ENCODE measurements around the gene OAS3.
"Not testable (repeated sequence)": the region's sequence is repeated elsewhere in the genome, so short reads cannot be mapped to it uniquely, and the experiment has no call there.

The OAS3 gene

GRCh38 chr12:112957125-112957524 is 18.9 kb downstream of the OAS3 start:
- not testable (repeated sequence) for DNase-seq (ENCODE audit: low read depth)

GRCh38 chr12:112961074-112961473 is 22.8 kb downstream of the OAS3 start:
- no peak for DNase-seq (ENCODE audit: low read depth)

- no peak for DNase-seq (ENCODE audit: low read depth)
Observed at GRCh38 chr12:112961536-112961935, 23.3 kb downstream of the OAS3 start.

DNA sequence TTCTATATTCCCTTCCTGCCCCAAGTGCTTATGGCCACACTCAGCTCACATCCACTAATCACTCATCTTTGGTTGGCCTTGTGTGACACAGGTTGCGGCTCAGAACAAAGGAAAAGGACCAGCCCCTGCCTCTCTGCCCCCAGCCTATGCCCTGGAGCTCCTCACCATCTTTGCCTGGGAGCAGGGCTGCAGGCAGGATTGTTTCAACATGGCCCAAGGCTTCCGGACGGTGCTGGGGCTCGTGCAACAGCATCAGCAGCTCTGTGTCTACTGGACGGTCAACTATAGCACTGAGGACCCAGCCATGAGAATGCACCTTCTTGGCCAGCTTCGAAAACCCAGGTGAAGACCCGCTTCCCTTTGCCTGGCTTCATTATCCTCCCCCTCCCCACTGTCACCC is 24.3 kb downstream of the OAS3 start:
- DNase-seq (ENCODE audit: low read depth): no peak

DNA sequence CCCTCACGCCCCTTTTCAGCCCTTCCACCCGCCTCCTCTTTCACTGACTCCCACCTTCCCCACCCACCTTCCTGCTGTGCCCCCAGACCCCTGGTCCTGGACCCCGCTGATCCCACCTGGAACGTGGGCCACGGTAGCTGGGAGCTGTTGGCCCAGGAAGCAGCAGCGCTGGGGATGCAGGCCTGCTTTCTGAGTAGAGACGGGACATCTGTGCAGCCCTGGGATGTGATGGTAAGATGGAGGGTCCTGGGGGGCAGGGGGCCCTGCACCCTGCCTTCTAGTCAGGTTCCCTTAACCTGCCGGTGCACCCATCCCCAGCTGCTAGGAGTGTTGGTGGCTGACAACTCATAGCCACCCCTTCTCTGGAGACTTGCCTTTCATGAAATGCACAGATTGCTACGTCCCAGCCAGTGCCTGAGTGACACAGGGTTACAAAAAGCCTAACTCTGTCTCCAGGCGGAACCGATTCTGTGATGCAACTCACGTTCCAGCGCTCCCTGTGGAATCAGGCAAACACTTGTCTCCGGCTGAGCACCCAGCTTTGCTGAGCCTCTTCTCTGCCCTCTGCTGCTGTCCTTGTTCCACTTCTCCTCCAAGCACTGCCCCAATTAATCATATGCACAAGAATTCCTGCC is 25.1 kb downstream of the OAS3 start:
- no peak for DNase-seq (ENCODE audit: low read depth)

GRCh38 chr12:112964067-112964670 is 25.9 kb downstream of the OAS3 start:
- no peak for DNase-seq (ENCODE audit: low read depth)

- DNase-seq (ENCODE audit: low read depth): no peak
Observed at GRCh38 chr12:112964915-112965314, 26.6 kb downstream of the OAS3 start.

DNA sequence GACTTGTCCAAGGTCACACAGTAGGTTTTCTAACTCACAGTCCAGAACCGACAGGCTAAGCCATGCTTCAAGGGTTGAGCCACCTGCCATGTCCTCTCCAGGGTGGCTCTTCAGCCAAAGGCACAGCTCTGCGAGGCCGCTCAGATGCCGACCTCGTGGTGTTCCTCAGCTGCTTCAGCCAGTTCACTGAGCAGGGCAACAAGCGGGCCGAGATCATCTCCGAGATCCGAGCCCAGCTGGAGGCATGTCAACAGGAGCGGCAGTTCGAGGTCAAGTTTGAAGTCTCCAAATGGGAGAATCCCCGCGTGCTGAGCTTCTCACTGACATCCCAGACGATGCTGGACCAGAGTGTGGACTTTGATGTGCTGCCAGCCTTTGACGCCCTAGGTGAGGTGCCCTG is 27.4 kb downstream of the OAS3 start:
- DNase-seq (ENCODE audit: low read depth): no peak

DNA sequence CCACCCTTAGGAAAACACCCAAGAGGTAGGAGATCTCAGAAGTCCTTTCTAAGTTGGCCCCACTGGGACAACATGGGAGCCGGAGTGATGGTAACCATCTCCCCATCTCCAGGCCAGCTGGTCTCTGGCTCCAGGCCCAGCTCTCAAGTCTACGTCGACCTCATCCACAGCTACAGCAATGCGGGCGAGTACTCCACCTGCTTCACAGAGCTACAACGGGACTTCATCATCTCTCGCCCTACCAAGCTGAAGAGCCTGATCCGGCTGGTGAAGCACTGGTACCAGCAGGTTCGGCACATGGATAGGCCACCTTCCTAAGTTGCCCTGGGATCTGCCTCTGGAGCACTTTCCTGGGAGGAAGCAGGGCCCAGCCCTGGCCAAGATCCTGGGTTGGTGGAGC is 29.0 kb downstream of the OAS3 start:
- DNase-seq (ENCODE audit: low read depth): no peak

GRCh38 chr12:112967858-112968257 is 29.6 kb downstream of the OAS3 start:
- DNase-seq (ENCODE audit: low read depth): no peak

- no peak for DNase-seq (ENCODE audit: low read depth)
Observed at GRCh38 chr12:112969547-112970306, 31.5 kb downstream of the OAS3 start.

DNA sequence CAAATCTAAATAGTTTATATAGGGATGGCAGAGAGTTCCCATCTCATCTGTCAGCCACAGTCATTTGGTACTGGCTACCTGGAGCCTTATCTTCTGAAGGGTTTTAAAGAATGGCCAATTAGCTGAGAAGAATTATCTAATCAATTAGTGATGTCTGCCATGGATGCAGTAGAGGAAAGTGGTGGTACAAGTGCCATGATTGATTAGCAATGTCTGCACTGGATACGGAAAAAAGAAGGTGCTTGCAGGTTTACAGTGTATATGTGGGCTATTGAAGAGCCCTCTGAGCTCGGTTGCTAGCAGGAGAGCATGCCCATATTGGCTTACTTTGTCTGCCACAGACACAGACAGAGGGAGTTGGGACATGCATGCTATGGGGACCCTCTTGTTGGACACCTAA is 32.1 kb downstream of the OAS3 start:
- no peak for DNase-seq (ENCODE audit: low read depth)

DNA sequence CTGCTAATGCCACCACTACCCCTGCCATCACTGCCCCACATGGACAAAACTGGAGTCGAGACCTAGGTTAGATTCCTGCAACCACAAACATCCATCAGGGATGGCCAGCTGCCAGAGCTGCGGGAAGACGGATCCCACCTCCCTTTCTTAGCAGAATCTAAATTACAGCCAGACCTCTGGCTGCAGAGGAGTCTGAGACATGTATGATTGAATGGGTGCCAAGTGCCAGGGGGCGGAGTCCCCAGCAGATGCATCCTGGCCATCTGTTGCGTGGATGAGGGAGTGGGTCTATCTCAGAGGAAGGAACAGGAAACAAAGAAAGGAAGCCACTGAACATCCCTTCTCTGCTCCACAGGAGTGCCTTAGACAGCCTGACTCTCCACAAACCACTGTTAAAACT is 33.0 kb downstream of the OAS3 start:
- no peak for DNase-seq (ENCODE audit: low read depth)

DNA sequence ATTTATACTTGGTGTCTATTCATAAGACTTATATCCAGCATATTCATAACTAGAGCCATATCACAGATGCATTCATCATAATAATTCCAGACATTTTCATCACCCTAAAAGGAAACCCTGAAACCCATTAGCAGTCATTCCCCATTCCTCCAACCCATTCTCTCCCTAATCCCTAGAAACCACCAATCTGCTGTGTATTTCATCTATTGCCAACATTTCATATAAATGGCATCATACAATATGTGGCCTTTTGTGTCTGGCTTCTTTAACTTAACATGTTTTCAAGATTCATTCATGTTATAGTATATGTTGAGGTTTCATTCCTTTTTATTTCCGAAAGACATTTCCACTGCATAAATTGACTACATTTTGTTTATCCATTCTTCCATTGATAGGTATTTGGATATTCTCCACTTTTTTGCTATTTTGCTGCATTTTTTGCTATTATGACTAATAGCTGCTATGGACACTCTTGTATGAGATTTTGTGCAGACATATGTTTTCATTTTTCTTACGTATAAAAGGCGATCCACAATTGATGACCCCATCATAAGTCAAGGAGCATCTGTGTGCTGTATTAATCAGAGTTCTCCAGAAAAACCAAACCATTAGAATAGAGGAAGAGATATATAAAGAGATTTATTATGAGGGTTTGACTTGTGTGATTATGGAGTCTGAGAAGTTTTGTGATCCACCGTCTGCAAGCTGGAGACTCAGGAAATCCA is 34.9 kb downstream of the OAS3 start:
- no peak for DNase-seq (ENCODE audit: low read depth)

- no peak for DNase-seq (ENCODE audit: low read depth)
Observed at GRCh38 chr12:112973818-112974231, 35.6 kb downstream of the OAS3 start.

GRCh38 chr12:112974904-112975303 is 36.6 kb downstream of the OAS3 start:
- DNase-seq (ENCODE audit: low read depth): no peak

GRCh38 chr12:112977139-112977538 is 38.9 kb downstream of the OAS3 start:
- no peak for DNase-seq (ENCODE audit: low read depth)

DNA sequence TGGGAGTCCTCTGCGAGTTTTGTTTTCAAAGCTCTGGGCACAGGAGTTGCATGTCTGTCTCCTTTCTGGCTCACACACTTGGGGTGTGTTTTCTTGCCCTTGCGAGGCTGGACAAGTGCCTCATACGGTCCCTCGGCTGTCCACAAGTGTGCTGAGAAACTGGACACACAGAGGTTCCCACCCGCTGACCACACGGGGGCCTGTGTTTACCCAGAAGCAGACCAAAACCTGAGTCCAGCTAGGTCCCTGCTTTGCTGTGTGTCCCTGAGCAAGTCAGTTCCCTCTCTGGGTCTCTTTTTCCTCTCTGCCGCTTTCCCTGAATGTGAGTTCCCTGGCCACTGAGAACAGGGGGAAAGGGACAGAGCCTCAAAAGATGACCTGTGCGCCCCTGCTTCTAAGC is 39.4 kb downstream of the OAS3 start:
- DNase-seq (ENCODE audit: low read depth): no peak

GRCh38 chr12:112978163-112979040 is 40.1 kb downstream of the OAS3 start, which contains the start of gene OAS2:
Gene OAS2, plus strand, starts transcription at chr12:112978519. Its CDS starts 90 bp downstream, at chr12:112978609.
- peak; percentile 88 for DNase-seq (ENCODE audit: low read depth)

GRCh38 chr12:112979041-112979680 is 40.9 kb downstream of the OAS3 start:
- DNase-seq (ENCODE audit: low read depth): no peak

Measured in fibroblast of gingiva (primary cell).